ENCODE results near the gene PAM.

Gene PAM

DNA sequence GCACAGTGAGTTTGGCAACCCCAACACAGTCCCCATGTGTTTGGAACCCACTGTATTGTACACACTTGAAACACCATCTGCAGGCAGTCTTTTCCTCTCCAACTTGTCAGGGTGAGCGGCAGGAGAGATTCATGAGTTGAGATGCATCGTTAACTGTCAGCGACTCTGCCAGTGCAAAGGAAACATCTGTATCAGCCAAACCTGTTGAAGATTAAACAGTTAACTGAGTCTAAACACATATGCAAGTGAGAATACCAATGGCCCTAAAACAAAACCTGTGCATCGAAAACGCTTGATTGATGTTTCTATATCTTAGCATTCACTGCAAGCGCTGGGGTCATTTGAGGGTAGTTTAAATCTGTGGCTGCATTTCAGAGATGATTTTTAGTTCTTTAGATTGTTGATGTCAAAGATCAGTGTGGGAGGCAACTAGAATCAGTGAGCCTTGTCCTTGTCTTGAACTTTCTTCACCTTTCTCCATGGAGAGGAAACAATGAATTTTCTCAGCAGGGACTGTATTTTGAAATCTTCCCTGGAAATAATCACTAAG, 41.3 kb upstream of the PAM start:
- Histone ChIP-seq H3K9me3 (ENCODE audit: insufficient read depth, low read length) (no peaks in the 10 kb centered on the region), H3K9me2 (replicated peaks; ENCODE audit: insufficient read depth, low read length) (no peaks in the 10 kb centered on the region), H3F3A (ENCODE audit: insufficient read depth) (no peaks in the 10 kb centered on the region), H4K20me1 (ENCODE audit: low read depth, low read length) (no peaks in the 10 kb centered on the region), H3K79me2 (ENCODE audit: insufficient read depth, low read length) (no peaks in the 10 kb centered on the region), H2AFZ (ENCODE audit: low read depth, low read length, severe bottlenecking) (no peak overlapping the region), H3K27me3 (ENCODE audit: low read length) (no peaks in the 10 kb centered on the region), H3K27ac (ENCODE audit: low read depth, low read length) (no peak overlapping the region), H3K4me2 (ENCODE audit: low read depth, low read length, poor library complexity, severe bottlenecking) (no peak overlapping the region), H3K36me3 (ENCODE audit: low read length) (no peaks in the 10 kb centered on the region), H3K4me3 (ENCODE audit: insufficient read depth, low read length, poor library complexity, severe bottlenecking) (no peak overlapping the region), H3K9ac (ENCODE audit: low read length) (no peak overlapping the region)
- TF ChIP-seq EZH2phosphoT487 (conservative IDR thresholded peaks at IDR 0.05; ENCODE audit: low read length) = no peak
- TF ChIP-seq, protein P1, sequence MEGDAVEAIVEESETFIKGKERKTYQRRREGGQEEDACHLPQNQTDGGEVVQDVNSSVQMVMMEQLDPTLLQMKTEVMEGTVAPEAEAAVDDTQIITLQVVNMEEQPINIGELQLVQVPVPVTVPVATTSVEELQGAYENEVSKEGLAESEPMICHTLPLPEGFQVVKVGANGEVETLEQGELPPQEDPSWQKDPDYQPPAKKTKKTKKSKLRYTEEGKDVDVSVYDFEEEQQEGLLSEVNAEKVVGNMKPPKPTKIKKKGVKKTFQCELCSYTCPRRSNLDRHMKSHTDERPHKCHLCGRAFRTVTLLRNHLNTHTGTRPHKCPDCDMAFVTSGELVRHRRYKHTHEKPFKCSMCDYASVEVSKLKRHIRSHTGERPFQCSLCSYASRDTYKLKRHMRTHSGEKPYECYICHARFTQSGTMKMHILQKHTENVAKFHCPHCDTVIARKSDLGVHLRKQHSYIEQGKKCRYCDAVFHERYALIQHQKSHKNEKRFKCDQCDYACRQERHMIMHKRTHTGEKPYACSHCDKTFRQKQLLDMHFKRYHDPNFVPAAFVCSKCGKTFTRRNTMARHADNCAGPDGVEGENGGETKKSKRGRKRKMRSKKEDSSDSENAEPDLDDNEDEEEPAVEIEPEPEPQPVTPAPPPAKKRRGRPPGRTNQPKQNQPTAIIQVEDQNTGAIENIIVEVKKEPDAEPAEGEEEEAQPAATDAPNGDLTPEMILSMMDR (IDR thresholded peaks at IDR 0.05; ENCODE audit: insufficient read depth, low read length, poor library complexity, severe bottlenecking) = no peak

DNA sequence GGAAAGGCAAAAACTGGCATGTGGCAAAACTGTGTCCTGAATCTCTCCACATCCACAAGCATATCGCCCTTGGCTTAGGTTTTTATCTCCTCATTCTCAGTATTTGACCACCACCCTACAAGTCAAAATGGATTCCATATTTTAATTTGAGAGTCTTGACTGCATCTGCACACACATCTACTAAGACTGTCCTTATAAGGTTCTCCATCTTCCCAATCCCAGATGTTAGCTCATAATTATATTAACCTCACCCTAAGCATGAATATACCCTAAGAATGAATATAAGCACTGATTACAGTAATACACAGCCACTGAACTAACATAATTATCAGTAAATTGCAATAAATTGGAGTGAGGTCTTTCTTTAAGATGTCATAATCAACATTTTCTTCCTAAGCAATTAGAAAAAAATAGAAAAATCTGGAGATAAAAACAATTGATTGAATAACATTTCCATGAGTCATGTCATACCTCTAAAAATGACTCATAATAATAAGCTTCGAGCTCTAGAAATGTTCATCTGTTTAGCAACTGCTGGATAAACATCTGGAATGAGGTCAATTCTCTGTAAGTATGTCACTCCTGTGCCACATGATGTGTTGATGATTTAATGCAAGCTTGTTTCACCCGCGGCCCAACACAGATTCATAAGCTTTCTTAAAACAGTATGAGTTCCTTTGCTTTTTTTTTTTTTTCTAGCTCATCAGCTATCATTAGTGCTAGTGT, 39.9 kb upstream of the PAM start:
- Histone ChIP-seq H3K9me2 (replicated peaks; ENCODE audit: insufficient read depth, low read length) (no peaks in the 10 kb centered on the region), H3K4me3 (ENCODE audit: insufficient read depth, low read length, poor library complexity, severe bottlenecking) (no peak overlapping the region), H3K9ac (ENCODE audit: low read length) (no peak overlapping the region), H3K4me2 (ENCODE audit: low read depth, low read length, poor library complexity, severe bottlenecking) (no peak overlapping the region), H4K20me1 (ENCODE audit: low read depth, low read length) (no peaks in the 10 kb centered on the region), H3F3A (ENCODE audit: insufficient read depth) (no peaks in the 10 kb centered on the region), H3K27me3 (ENCODE audit: low read length) (no peaks in the 10 kb centered on the region), H3K36me3 (ENCODE audit: low read length) (no peaks in the 10 kb centered on the region), H3K27ac (ENCODE audit: low read depth, low read length) (no peak overlapping the region), H3K9me3 (ENCODE audit: insufficient read depth, low read length) (no peaks in the 10 kb centered on the region), H2AFZ (ENCODE audit: low read depth, low read length, severe bottlenecking) (no peak overlapping the region), H3K79me2 (ENCODE audit: insufficient read depth, low read length) (no peaks in the 10 kb centered on the region)
- no peak for TF ChIP-seq EZH2phosphoT487 (conservative IDR thresholded peaks at IDR 0.05; ENCODE audit: low read length)
- TF ChIP-seq, protein P1 (IDR thresholded peaks at IDR 0.05; ENCODE audit: insufficient read depth, low read length, poor library complexity, severe bottlenecking) = no peak

DNA sequence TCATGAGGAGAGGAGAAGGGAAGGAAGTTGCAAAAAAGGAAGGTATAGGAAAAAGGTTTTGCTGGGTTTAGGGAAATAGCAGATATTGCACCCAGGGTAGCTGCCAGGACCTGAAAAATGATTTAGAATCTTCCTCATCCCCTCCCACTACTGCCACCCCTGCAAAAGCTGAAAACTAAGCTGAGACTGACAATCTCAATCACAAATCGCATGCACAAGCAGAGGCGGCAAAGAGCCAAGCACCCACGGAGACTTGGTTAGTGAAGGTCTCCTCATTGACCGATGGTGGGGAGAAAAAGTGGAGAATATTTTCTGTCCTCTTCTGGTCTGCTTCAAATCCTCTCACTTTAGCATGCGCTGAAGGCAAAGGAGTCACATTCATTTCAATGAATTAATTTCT, 39.1 kb upstream of the PAM start:
- Histone ChIP-seq H2AFZ (ENCODE audit: low read depth, low read length, severe bottlenecking) (no peak overlapping the region), H4K20me1 (ENCODE audit: low read depth, low read length) (no peaks in the 10 kb centered on the region), H3K4me3 (ENCODE audit: insufficient read depth, low read length, poor library complexity, severe bottlenecking) (no peak overlapping the region), H3K36me3 (ENCODE audit: low read length) (no peaks in the 10 kb centered on the region), H3K9me3 (ENCODE audit: insufficient read depth, low read length) (no peaks in the 10 kb centered on the region), H3F3A (ENCODE audit: insufficient read depth) (no peaks in the 10 kb centered on the region), H3K9me2 (replicated peaks; ENCODE audit: insufficient read depth, low read length) (no peaks in the 10 kb centered on the region), H3K79me2 (ENCODE audit: insufficient read depth, low read length) (no peaks in the 10 kb centered on the region), H3K9ac (ENCODE audit: low read length) (no peak overlapping the region), H3K27ac (ENCODE audit: low read depth, low read length) (no peak overlapping the region), H3K4me2 (ENCODE audit: low read depth, low read length, poor library complexity, severe bottlenecking) (no peak overlapping the region), H3K27me3 (ENCODE audit: low read length) (no peaks in the 10 kb centered on the region)
- TF ChIP-seq, protein P1 (IDR thresholded peaks at IDR 0.05; ENCODE audit: insufficient read depth, low read length, poor library complexity, severe bottlenecking) = no peak
- TF ChIP-seq EZH2phosphoT487 (conservative IDR thresholded peaks at IDR 0.05; ENCODE audit: low read length) = no peak
